NCI-H2171 (cell line): ENCODE results near the gene RNF222.

Experiments
- DNase-seq: peaks from one replicate; lab custom pipeline; 2025; lab: John Stamatoyannopoulos, UW

The RNF222 gene, protein sequence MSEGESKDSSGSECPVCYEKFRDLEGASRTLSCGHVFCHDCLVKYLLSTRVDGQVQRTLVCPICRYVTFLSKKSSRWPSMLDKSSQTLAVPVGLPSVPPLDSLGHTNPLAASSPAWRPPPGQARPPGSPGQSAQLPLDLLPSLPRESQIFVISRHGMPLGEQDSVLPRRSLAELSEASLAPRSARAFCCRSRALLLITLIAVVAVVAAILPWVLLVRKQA

DNA sequence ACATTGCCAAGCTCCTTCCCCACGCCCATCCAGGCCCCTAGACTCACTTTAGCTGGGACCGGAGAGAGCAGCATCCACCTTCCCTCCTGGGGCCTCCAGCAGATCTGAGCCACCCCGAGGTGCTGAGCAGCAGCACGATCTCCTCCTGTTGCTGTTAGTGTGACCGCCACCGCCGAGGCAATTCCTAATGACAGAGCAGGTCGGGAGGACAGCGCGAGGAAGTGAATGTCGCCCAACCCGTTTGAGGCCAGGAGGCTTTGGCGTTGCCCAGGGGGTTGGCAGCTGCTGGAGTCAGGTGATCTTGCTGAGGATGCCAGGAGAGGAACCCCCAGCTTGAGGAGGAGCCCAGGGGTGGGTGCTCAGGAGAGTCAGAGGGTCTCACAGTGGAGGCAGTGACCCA, at the start of gene RNF222:
Gene RNF222, minus strand, starts transcription at position 192 of the 400 bp plus-strand sequence. CDS start 4,366 bp downstream, outside the sequence.
- no peak for DNase-seq

DNA sequence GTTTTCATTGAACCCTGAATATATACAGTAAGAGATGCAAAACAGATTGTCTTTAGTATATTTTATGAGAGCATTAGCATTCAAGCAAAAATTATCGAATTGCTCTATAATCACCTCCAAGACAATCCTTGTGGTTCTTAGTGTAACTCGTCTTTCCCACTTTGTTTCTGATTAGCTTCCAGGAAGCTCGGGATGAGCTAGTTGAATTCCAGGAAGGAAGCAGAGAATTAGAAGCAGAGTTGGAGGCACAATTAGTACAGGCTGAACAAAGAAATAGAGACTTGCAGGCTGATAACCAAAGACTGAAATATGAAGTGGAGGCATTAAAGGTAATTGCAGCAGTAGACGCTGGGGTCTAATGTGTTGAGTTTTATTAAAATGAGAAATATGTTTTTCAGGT, 47.9 kb upstream of the RNF222 start:
- no peak for DNase-seq

DNA sequence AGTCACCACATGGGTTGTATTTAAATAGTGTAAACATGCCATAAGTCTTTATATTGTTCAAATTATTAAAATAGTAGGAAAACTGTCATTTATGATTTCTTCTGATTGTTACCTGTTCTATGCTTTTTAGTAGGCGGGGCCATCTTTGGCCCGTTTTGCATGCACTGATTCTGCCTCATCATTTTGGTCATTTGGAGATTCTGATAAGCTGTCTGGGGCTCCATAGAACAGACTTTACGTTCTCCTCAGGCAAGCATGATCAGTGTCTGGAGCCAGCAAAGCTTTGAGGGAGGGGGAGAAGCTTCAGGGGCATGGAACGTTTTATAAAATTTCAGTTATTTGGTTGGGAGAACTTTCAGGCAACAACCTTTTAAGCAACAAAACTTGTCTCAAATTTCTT, 46.9 kb upstream of the RNF222 start:
- no peak for DNase-seq

DNA sequence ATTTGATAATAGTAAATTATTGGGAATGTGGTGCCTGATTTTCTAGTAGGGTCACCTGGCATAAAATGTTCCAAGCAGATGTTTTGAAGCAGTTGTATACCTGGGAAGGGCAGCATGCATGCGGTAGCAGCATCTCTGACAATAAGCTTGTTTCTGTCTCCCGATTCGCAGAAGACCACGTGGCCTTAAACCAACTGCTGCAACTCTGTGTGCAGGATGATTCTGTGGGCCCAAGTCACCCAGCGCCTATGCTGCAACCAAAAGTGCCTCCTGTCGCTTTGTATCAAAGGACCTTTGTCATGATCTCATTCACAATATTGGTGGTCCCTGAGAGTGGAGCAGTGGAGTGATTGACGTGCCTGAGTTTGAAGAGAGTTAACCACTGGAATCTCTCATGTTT, 46.1 kb upstream of the RNF222 start:
- DNase-seq: no peak

DNA sequence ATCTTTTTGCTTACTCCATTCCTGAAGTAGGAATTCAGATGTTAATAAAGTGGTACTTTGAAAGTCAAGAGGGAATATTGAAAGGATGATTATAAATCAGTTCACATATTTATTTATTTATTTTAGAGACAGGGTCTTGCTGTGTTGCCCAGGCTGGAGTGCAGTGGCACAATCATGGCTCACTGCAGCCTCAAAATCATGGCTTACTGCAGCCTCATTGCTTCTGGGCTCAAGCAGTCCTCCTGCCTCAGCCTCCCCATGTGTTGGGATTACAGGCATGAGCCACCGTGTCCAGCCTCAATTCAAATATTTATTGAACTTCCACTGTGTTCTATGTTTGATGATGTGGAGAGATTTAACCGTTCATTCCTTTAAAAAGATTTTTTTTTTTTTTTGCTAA, 44.7 kb upstream of the RNF222 start:
- no peak for DNase-seq

DNA sequence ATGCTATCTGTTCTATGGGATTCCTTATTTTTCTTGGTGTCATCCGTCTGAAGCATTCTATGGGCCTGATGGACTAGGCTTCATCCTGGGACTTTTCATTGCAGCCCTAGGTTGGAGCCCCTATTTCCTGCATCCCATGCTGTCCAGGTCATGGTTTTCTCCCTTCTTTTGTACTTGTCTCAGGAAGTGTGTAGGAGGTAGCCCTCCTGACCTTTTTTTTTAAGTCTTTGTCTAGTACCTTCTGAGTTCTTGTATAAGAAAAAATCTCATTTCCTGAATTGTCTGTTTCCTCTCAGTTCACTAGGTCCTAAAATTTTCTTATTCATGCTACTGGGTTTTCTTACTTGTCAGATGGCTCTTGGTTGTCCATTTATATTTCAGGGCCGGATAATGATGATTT, 44.1 kb upstream of the RNF222 start:
- no peak for DNase-seq

DNA sequence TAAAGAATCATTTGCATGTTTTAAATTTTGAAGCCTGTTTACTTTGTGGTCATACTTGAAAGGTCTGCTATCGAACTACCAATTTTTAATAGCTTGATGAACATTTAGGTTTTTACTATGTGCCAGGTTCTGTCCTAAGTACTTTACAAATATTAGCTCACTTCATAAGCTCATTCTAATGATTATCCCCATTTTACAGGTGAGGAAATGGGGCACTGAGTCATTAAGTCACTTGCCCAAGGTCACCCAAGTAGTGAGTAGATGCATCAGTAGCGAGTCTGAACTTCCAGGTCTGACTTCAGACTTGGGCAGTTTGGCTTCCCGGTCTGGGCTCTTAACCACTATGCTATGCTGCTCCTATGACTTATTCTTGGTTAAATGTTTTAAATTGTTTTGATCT, 42.1 kb upstream of the RNF222 start:
- no peak for DNase-seq

DNA sequence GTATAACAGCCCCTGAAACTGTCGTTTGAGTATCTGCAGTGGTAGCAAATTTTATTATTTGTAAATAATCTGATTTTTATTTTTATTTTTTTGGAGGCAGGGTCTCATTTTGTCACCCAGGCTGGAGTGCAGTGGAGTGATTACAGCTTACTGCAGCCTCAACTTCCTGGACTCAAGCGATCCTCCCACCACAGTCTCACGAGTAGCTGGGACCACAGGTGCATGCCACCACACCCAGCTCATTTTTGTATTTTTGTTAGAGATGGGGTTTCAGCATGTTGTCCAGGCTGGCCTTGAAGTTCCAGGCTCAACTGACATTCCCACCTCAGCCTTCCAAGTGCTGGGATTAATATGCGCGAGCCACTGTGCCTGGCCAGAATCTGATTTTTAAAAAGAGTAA, 40.8 kb upstream of the RNF222 start:
- no peak for DNase-seq

DNA sequence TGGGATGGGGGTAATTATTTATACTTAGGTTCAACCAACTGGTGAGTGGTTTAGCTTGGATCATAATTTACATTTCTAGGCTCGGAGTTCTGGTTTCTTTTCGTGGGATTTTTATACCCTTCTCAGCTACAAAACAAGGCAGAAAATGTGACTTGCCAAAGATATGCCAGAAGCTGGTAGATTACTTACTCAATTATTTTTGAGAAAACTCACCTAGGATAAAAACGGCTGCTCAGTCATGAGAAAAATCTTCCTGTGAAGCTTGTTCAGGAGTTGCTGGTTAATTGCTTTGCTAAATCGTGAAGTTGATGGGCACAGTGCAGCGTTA, 39.2 kb upstream of the RNF222 start:
- no peak for DNase-seq

DNA sequence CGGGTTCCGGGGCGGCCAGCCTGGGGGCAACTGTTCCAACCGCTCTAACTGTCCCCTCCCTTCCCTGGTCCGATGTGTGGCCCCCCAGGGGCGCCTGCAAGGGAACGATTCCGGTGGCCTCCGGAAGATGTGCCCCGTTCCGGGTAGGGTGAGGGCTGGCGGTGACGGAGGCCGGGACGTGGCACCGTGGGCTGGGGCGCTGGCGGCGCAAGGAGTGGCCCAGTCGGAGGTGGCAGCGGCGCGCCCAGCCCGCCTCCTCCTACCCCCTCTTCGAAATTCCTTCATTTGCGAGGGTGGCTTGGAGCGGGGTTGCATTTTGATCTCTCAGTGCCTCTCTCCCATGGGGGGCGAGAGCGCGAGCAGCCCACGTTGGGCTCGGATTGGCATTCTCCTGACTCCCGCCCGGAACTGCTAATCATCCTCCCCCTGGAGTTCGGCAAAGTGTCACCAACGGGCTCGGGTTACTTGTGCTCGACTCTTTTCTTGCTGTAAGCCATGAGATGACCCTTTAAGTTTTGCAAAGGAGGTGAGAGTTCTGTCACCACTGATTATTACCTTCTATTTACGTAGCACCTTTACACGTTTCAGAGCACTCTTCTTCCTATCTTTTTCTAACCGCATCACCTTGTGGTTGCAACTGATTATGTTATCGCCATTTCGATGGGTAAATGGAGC, 38.7 kb upstream of the RNF222 start:
- peak; percentile 44 for DNase-seq

DNA sequence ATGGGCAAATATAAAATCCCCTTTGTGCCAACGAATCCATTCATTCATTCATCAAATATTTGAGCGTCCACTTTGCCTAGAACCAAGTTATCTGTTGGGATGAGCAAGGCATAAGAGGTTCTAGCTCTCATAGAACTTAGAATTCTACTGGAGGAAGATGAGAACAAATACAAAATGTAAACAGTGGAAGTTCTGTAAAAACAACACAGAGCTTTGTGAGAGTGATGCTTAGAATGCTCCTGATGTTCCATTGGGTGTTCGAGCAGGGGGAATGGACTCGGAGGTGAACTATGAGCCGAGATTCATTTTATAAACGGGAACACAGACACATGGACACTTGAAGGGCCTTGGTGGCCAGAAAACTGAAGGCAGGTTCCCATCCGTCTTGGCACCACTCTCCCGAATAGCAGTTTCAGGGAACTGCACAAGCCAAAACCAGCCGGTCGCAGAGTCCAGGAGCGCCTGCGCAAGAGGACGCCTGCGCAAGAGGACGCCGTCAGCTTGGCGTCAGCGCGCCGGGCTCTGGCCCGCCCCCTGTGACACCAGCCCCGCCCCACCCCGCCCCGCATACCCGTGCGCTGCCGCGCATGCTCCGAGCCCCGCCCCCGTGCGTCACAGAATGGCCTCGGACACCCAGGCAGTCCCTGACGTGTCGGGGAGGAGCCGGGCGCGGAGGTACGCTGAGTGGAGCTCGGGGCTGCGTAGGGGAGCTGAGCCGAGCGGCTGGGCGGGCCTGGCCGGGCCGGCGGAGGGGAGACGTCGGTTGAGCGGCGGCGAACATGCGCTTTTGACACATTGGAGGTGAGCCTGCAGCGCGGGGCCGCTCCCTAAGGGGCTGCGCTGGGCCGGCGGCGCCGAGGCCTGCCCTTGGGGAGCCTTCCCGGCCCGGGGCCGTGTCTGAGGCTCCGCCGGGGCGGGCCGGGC, 37.9 kb upstream of the RNF222 start, which contains the start of gene NDEL1:
Gene NDEL1, plus strand, starts transcription at position 640 of the 924 bp plus-strand sequence. CDS start 8,388 bp downstream, outside the sequence.
- DNase-seq: peak; percentile 97

DNA sequence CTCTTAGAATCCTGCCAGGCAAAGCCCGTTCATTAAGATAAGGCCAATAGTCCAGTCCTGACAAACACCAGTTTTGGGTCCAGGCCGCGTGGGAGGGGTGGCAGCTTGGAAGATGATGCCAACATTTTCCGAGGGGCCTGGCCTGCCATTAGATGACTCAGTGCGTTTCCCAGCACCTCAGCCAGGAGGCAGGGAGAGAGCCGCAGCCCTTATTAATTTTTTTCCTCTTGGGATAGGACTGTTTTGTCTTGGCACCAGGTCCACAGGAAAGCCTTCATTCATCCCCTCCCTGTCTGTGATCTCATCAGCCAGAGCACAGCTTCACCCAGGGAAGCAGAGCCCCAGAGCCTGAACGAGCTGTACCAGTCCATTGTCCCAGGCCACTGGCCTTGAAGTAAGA, 33.3 kb upstream of the RNF222 start:
- DNase-seq: no peak

DNA sequence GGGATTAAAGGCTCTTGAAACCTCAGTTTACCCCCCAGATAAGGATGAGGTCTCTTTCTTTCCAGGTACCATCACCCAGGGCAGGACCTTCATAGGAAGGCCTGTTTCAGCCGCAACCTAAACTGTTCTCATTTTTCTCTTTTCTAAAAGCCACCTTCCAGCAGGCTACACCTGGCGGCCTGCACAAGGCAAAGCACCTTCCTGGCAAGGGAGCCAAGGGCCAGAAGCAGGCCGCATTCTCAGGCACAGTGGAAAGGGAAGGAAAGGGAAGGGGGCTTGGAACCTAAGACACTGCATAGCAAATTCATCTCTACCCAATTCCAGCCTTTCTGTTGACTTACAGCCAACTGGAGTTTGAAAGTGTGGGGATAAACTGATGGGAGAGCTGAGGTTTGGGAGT, 29.2 kb upstream of the RNF222 start:
- no peak for DNase-seq

DNA sequence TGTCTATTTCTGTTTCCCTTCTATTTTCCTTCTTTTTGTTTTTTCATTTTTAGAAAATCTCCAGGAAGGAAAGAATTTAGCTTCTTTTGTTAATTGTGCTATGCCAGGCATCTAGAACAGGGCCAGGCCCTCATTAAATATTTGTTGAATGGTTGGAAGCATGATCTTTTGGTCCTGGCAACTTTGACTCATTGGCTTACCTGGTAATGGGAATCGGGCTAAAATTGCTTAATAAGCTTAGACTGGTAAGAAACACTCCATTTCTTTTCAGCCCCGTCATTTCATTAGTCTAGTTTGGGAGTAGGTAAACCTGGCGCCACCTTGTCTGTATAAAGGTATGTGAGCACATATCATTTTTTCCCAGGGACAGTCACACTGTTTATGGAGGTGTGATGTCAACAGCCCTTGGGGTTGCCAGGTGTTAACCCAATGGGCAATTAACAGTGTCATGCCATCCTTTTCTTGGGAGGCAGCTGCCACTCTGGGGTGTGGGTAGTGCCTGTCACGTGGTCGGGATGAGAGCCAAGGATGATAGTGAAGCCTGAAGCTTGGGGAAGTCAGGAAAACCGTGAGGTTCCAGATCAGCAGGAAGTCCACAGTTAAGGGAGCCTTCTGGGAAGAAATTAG, 28.6 kb upstream of the RNF222 start:
- no peak for DNase-seq

DNA sequence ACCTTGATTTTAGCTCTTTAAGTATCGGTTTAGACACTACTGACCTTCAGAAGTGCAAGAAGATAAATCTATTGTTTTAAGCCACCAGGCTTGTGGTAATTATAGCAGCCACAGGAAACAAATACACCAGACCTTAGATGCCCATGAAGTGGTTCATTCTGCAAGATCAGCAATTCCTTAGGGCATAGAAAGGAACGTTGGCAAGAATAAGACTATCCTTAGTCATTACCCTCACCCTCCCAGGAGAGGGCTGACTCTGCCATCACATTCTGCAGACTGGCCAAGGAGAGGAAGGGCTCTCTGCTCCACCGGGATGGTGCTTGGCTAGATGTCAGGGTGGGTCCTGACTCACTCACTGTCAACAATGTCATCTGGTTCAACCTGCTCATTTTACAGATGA, 23.9 kb upstream of the RNF222 start:
- DNase-seq: no peak

DNA sequence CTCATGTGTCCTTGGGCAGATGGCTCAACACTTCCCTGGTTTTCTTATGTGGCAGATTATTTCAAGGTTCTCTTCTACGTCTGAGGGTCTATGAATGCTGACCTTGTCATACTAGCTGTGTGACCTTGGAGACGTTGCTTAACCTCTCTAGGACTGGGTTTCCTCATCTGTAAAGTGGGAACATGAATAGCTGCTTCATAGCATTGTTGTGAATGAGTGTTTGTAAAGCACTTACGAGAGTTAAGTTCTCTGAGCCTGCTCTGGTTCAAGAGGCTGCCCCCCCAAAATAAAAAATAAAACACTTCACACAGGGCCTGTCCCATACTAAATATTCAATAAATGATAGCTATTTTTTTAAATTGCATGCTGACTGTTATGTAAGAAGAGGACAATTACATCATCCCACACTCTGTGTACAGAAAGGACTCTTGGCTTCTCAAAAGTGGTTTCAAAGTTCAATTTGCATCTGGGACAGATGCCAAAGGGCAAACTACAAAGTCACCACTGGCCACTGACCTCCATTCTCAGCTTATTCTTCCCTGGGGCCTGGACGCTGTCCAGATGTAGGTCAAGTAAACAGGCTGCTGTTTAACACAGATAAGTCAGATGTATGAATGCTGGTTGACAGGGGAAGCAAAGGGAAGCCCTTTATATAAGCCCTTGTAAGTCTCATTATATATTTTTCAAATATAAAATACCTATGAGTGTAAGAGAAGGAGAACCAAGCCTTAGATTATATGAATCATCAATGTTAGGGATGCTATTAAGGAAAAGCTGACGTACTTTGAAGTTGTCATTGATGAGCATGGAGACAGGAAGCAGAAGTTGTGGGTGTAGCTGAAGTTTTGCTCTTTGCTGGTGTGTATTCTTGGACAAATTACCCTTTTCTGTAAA, 22.7 kb upstream of the RNF222 start:
- no peak for DNase-seq

DNA sequence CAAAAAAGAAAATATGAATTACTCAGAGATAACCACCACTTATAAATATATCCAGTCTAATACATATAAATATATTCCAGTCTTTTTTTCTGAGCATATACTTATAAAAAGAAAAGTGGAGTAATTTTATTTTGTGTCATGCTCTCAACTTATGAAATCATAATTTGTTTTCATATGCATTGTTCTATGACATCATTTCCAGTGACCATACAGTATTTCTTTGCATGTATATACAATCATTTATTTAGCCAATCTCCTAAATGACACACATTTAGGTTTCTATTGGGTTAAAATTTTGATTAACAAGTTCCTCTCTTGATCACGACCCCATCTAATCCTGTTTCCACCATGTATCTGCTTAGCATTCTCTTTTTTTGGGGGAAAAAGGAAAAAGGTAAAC, 21.7 kb upstream of the RNF222 start:
- no peak for DNase-seq

DNA sequence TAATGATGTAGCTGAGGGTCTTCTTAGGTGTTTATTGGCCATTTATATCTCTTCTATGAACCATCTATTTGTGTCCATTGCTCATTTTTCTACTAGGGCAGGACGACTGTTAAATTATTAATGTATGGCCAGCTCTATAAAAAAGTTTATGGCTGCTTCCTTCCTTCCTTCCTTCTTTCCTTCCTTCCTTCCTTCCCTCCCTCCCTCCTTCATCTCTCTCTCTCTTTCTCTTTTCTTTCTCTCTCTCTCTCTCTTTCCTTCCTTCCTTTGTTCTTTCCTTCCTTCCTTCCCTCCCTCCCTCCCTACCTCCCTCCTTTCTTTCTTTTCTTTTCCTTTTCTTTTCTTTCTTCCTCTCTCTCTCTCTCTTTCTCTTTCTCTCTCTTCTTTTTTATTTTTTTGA, 20.8 kb upstream of the RNF222 start:
- no peak for DNase-seq

DNA sequence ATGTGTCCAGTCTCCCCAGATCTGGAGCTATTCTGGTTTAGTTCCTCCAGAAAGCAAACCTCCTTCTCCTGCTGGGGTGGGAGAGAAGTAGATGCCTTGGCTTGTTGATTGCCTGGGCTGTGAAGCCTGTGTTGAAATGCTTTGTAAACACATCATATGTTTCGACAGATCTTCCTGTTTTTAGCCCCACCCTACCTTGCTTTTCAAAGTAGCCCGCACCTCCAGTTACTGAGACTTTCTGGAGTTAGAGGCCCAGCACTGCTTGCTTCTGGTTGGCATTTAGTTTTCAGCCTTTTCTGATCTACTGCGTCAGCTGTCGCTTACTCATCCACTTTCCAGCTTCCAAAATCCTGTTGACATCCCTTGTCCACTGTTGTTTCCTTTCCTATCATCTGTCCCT, 20.2 kb upstream of the RNF222 start:
- no peak for DNase-seq

DNA sequence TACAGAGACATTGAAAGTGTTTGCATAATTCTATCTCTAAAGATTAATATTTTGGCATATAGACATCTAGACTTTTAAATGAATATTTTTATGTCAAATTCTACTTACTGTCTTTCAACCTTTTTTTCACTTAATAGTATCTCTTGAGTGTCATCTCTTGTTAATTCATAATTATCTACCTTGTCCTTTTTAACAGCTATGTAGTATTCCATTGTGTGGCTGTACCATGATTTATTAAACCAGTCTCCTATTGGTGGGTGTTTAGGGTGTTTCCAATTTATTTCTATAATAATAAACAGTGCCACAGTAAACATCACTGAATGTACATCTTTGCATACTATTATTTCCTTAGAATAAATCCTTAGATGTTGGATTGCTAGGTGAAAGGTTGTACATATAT, 16.3 kb upstream of the RNF222 start:
- no peak for DNase-seq

DNA sequence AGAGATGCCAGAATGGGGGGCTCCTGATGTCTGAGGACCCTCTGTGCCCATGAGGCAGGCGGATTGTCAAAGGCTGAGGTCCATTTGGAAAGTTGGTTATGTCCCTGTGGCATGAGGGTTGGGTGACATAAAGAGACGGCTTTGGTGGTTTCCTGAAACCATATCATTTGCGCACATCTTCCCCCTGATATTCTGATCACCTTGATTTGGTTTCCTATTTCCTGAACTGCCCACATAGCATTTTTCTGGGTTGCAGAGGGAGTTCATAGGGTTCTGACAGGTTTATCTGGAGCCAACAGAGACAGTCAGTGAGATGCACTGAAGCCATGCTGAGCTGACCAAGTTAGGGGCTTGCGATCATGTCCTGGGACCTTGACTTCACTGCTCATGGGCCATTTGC, 15.7 kb upstream of the RNF222 start:
- no peak for DNase-seq

DNA sequence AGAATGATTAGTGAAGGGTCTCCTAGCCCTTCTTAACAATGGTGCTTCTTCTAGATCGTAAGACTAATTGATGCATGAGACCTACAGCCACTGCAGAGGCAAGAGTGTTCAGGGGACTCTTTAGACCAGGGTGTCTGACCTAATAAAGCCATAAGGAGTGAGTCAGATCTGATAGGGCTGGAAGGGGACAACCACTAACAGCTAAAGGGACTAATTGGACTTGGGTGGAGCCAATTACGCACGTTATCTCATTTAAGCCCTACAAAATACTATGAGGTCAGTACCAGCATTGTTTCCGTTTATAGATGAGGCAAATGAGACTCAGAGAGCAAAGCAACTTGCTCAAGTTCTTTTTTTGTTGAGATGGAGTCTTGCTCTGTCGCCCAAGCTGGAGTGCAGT, 14.5 kb upstream of the RNF222 start:
- DNase-seq: no peak
